Stimulated activated CD8-positive, alpha-beta memory T cell treated with anti-CD3 and anti-CD28 coated beads, Interleukin-2, amount 100 ng/mL, for 1 hour (primary cell): ENCODE measurements around the gene SPATS2.
"Not testable (repeated sequence)": the region's sequence is repeated elsewhere in the genome, so short reads cannot be mapped to it uniquely, and the experiment has no call there.

Source experiments
- DNase-seq, 2 donors: peaks; one replicate each; pipeline ENCODE4 v3.0.0-alpha.2; 2020; ENCODE audit warnings: low read depth in 2 of 2

The SPATS2 gene

DNA sequence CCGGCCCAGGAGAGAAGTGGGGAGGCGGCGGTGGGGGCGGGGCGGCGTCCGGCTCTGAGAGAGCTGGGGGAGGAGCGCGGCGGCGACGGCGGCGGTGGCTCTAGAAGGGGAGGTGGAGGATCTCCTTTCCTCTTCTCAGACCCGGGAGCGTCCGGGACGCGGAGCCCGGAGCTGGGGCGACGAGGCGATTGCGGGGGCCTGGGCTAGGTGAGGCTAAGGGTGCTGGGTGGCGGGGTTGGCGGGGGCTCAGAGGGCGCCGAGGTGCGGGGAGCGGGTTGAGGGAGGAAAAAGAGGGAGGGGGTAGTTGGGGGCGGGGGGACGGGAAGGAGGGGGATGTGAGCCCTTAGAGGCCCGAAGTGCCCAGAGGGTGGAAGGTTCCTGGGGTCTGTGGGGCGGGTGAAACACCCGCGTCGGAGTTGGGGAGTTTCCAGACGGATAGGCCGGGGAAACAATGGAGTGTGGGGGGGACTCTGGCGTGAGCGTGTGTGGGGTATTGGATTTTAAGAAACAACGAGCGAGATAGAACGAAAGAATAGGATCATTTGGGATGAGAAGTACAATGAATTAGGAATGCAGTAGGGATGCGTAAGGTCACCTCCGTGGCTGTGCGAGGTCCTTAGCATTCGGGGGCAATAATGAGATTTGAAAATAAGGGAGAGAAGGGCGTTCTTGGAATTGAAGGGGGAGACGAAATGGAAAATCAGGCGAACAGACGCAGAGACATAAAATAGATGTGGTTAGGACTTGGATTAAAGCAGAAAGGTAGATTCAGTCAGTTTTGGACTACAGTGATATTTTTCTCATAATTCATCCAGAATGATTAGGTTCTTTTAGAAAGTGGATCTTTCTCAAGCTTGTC, at the start of gene SPATS2:
Gene SPATS2 (plus strand): TSS at position 82 of the 859 bp plus-strand sequence. CDS start 93,551 bp downstream, outside the sequence.
- DNase-seq = no peak

GRCh38 chr12:49320411-49321103, 46.7 kb upstream of the SPATS2 start:
- DNase-seq = not testable (repeated sequence)

GRCh38 chr12:49322367-49322707, 44.9 kb upstream of the SPATS2 start:
- no peak for DNase-seq

GRCh38 chr12:49322708-49323523, 44.3 kb upstream of the SPATS2 start, which contains the start of gene TROAP:
Gene TROAP (plus strand): TSS chr12:49323255. CDS start chr12:49323609, 354 bp downstream.
- peak; percentile 88 to 94 for DNase-seq

DNA sequence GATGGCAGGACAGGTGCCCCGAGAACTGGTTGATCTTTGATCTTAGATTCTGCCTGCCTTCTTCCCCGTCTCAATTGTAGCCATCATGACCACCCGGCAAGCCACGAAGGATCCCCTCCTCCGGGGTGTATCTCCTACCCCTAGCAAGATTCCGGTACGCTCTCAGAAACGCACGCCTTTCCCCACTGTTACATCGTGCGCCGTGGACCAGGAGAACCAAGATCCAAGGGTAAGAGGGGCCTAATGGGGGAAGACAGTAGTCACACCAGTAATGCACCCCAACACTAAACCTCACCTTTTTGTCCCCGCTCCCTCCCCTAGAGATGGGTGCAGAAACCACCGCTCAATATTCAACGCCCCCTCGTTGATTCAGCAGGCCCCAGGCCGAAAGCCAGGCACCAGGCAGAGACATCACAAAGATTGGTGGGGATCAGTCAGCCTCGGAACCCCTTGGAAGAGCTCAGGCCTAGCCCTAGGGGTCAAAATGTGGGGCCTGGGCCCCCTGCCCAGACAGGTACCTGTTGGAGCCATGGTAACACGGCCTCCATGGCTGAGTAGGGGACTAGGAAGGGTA, 43.7 kb upstream of the SPATS2 start:
- DNase-seq = no peak

GRCh38 chr12:49325606-49326005, 41.7 kb upstream of the SPATS2 start:
- no peak for DNase-seq

DNA sequence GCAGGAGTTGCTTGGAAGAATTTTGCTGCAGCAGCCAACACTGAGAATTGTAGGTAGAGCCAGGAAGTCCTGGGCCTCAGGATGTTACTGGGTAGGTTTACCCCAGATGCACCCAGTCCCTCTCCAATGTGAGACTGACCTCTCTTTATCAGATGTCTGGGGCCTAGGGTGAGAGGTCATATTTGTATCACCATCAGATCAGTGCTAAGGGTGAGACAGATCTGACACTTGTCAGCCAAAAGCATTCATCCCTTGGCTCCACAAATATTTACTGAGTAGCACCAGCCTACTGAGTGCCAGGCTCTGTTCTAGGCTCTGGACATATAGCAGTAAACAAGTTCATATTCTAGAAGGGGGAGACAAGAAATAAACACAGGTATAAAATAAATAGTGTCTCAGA, 39.9 kb upstream of the SPATS2 start:
- DNase-seq = no peak

DNA sequence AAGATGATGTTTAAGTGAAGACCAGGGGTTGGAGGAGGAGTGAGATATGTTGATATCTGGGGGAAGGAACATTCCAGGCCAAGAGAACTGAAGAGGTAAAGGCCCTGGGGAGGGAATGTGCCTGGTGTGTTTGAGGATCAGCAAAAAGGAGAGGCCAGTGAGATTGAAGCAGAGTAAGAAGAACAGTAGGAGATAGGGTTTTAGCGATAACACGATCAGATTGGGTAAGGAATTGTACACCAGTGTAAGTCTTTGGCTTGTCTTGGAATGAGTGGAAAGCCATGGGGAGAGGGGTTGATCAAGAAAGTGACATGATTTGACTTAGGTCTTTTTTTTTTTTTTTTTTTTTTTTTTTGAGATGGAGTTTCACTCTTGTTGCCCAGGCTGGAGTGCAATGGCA, 39.4 kb upstream of the SPATS2 start:
- DNase-seq = no peak

DNA sequence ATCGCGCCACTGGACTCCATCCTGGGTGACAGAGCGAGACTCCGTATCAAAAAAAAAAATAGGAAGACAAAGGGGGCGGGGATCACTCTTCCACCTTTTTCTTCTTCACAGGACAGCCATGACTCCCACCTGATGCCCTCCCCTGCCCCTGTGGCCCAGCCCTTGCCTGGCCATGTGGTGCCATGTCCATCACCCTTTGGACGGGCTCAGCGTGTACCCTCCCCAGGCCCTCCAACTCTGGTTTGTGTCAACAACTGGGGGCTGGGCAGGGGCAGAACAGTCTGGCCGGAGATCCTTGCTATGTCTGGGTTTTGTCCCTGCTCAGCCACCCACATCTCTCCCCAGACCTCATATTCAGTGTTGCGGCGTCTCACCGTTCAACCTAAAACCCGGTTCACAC, 38.4 kb upstream of the SPATS2 start:
- no peak for DNase-seq

GRCh38 chr12:49330032-49330619, 37.1 kb upstream of the SPATS2 start:
- no peak for DNase-seq

GRCh38 chr12:49330631-49331379, 36.5 kb upstream of the SPATS2 start:
- DNase-seq = no peak

DNA sequence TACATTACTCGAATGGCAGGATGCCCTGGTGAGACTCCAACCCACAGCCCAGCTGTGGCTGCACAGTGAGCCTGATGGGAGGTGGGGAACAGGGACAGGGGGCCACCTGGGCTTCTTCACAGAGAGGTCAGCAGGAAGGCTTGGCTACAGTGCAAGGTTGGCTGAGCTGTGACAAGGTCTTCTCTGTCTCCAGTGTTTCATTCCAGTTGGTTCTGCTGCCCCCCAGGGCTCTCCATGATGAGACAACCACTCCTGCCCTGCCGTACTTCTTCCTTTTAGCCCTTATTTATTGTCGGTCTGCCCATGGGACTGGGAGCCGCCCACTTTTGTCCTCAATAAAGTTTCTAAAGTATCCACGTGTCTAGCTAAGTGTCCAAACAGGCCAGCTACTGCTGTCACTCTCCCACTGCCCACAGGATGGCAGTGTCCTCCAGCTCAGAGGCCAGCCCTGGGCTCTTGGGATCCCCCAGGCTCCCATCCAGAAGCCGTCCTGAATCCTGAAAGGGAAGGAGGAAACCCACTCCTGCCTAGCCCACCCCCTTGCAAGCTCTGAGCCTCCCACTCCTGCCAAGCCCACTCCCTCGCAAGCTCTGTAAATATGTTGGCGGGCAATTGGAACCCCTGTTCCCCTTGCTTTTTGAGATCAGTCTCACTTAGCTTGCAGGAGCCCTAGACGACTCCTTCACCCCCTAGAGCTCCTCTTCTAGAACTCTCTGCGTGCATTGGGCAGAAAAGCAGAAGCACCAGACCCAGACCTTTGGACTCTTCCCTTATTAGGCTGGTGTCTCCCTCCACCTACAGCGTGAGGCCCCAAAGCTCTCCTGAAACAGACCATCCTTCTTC, 35.7 kb upstream of the SPATS2 start:
- DNase-seq = no peak

GRCh38 chr12:49332441-49332861, 34.8 kb upstream of the SPATS2 start:
- no peak for DNase-seq

DNA sequence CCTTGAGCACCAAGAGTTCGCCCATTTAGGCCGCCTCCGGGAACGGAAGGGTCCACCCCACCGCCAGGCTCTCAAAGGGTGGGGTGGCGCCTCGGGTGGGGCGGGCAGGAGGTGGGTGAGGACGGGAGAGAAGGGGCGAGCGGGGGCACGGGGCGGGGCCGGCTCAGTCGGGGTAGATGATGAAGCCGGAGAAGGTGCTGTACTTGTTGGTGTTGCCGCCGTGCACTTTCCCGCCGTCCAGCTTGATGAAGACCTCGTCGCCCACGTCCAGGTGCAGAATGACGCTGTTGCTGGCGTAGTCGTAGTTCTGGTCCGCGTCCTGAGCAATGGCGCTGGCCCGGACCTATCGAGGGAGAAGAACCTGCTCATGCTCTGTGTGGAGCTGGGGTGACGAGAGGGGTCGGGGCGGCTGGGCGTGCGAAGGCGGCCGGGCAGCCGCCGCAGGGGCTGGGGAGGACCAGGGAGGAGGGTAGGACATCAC, 34.3 kb upstream of the SPATS2 start:
- DNase-seq = no peak

DNA sequence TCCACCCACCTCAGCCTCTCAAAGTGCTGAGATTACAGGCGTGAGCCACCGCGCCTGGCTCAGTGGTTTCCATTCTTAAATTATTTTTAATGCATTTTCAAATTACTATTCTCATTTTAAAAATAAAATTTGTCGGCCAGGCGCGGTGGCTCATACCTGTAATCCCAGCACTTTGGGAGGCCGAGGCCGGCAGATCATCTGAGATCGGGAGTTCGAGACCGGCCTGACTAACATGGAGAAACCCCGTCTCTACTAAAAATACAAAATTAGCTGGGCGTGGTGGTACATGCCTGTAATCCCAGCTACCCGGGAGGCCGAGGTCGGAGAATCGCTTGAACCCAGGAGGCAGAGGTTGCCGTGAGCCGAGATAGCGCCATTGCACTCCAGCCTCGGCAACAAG, 33.5 kb upstream of the SPATS2 start:
- not testable (repeated sequence) for DNase-seq

DNA sequence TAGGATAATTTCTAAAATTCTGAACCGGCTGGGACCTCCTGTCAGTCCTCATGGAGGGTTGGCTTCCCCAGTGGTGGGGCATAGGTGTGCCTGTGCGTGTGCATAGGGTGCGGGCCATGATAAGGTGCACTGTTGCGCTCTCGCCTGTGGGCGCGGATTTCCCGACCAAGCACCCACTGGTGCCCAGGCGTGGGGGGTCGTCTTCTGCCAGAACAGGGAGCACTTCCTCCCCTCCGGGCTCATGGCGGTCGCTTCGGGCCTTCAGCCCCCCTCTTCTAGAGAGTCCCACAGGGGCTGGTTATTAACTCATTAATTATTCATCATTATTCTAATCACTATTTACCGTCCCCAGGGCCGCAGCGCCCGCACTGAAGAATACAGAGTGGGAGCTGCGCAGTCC, 33.0 kb upstream of the SPATS2 start:
- no peak for DNase-seq

DNA sequence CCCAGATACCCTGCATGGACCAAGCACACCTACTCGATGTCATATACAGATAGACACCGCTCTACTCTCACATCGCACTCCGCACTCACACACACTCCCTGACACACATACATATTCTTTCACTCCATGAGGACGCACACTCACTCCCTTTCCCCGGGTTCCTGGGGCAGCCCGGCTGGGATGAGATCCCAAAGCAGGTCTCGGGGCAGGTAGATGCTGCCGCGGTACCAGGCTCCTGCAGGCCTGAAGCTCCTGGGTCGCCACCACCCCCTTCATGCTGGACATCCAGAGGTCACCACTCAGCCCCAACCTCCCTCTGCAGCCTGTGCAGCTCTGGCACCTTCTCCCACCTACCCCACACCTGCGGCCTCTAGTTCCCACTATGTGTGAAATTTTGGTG, 32.6 kb upstream of the SPATS2 start:
- DNase-seq = no peak

DNA sequence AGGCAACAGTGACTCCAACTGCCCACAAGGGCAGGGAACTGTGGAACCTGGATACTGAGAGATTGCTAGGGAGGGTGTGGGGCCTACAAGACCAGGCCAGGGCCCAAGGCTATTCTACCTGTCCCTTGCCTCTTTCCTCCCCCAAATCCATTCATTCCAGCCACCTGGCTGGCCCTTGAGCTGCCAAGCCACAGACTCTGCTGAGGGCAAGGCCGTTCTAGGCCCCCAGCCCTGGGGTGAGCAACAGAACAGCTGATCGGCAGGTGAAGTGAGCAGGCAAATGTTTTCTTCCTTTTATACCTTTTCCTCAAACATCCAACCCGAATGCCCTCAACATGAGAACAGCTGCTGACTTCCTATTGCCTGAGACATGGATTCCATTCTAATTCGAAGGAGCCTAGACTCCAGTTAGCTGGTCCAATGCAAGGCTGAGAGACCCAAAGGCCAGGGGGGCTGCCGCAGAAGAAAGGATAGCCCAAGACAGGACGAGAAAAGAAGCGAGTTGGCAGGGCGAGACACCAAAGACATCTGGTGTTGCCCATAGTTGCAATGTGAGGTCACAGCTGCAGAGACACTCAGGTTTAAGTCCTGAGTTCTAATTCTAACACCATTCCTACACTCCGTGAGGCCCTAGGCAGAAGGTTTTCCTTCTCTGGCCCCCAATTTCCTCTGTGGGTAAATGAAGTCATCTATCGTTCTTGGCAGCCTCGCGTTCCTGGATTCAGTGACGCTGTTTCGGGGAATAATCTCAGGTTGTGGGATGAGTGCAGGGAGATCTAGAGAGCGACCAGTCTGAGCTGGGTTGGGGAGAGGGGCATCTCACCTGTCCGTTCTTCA, 31.9 kb upstream of the SPATS2 start:
- no peak for DNase-seq
